Erythroblast (primary cell): ENCODE results near the gene NEFH.

ENCODE experiments used
- GATA1 ChIP-seq: IDR thresholded peaks from 2 replicates; pipeline ENCODE4 v1.6.1; 2011; ENCODE audit warnings: low read depth, mild to moderate bottlenecking, control low read depth, low read length, moderate library complexity
- POLR2A ChIP-seq: IDR thresholded peaks from 2 replicates; pipeline ENCODE4 v1.6.1; 2011; ENCODE audit warnings: mild to moderate bottlenecking, low read length

- TF ChIP-seq POLR2A (no peak), GATA1 (no peak)
Measured at GRCh38 chr22:29435236-29436136, 44.5 kb upstream of the NEFH start.
